ENCODE results near the gene TUBB1. TPM values are rescaled to one million over a fixed set of nuclear protein-coding genes. Genes with fewer than 3 reads are reported as not detected.

The TUBB1 gene
- total RNA-seq, 1 donor from 2014 or later = 0.19 TPM

DNA sequence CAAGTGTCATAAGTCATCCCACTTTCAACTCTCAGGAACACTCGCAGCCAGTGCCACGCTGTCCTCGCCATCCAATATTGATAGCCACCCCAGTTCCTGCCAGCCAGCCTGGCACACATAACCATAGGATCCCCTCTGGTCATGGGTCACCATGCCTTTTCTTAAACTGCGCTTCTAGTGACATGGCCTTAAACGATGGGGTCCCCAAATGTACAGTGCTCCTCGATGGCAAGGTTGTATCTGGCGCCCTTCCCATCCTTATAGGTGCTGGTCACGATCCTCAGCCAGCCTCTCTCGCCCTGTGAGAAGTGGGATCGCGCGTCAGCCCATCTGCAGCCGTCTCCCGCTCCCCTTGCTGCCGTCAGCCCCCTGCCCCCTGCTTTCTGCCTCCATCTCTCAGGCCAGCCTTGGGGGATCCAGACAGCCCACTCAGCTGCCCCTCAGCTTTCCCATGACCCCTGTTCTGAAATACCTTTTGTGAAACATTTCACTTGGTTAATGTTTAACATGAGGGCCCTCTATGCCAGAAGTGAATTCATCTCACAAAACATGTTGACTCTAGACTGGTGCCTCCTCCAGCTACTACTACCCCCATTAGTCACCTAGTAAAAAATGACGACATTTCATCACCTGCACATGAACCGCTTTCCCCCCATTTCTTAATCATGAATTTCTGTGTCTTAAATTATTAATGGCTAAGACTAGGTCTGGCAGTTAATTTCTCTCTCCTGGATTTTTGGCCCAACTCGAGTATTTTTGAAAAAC lies 23.6 kb upstream of the TUBB1 start:
- peak overlapping the region; percentile 87 for H3K27ac Mint-ChIP-seq
- no peaks in the 10 kb centered on the region for H3K9me3 Mint-ChIP-seq (ENCODE audit: low read depth)
- no peak for TF ChIP-seq CTCF (IDR thresholded peaks at IDR 0.05; ENCODE audit: unreplicated experiment)
- no peaks in the 10 kb centered on the region for H3K27me3 Mint-ChIP-seq
- DNase-seq (ENCODE audit: low spot score, unreplicated experiment) = no peak
- peaks cover 53% of the 10 kb centered on the region for H3K36me3 Mint-ChIP-seq (ENCODE audit: insufficient read depth)
- peak overlapping the region; percentile 36 for H3K4me3 Mint-ChIP-seq (ENCODE audit: low read depth)
- H3K4me1 Mint-ChIP-seq (ENCODE audit: low read depth) = peaks cover 21% of the 10 kb centered on the region

- Mint-ChIP-seq H3K36me3 (ENCODE audit: insufficient read depth) (peaks cover 50% of the 10 kb centered on the region), H3K27me3 (no peaks in the 10 kb centered on the region), H3K4me3 (ENCODE audit: low read depth) (no peak overlapping the region), H3K27ac (peak overlapping the region; percentile 87), H3K9me3 (ENCODE audit: low read depth) (no peaks in the 10 kb centered on the region), H3K4me1 (ENCODE audit: low read depth) (peaks cover 21% of the 10 kb centered on the region)
- DNase-seq (ENCODE audit: low spot score, unreplicated experiment) = no peak
- TF ChIP-seq CTCF (IDR thresholded peaks at IDR 0.05; ENCODE audit: unreplicated experiment) = no peak
These were observed 23.0 kb upstream of the TUBB1 start for GRCh38 chr20:58996226-58996611.

- H3K36me3 Mint-ChIP-seq (ENCODE audit: insufficient read depth) = peaks cover 47% of the 10 kb centered on the region
- no peak for DNase-seq (ENCODE audit: low spot score, unreplicated experiment)
- peaks cover 15% of the 10 kb centered on the region for H3K4me1 Mint-ChIP-seq (ENCODE audit: low read depth)
- no peak for TF ChIP-seq CTCF (IDR thresholded peaks at IDR 0.05; ENCODE audit: unreplicated experiment)
- no peaks in the 10 kb centered on the region for H3K27me3 Mint-ChIP-seq
- H3K27ac Mint-ChIP-seq = peak overlapping the region; percentile 60
- H3K9me3 Mint-ChIP-seq (ENCODE audit: low read depth) = no peaks in the 10 kb centered on the region
- no peak overlapping the region for H3K4me3 Mint-ChIP-seq (ENCODE audit: low read depth)
These were observed 22.0 kb upstream of the TUBB1 start for GRCh38 chr20:58997141-58997770.

GRCh38 chr20:58998656-58999055 lies 20.6 kb upstream of the TUBB1 start:
- Mint-ChIP-seq H3K4me1 (ENCODE audit: low read depth) (peaks cover 15% of the 10 kb centered on the region), H3K36me3 (ENCODE audit: insufficient read depth) (peaks cover 39% of the 10 kb centered on the region), H3K27me3 (no peaks in the 10 kb centered on the region), H3K9me3 (ENCODE audit: low read depth) (no peaks in the 10 kb centered on the region), H3K4me3 (ENCODE audit: low read depth) (no peak overlapping the region), H3K27ac (no peak overlapping the region)
- no peak for TF ChIP-seq CTCF (IDR thresholded peaks at IDR 0.05; ENCODE audit: unreplicated experiment)
- DNase-seq (ENCODE audit: low spot score, unreplicated experiment) = no peak

- peaks cover 34% of the 10 kb centered on the region for H3K36me3 Mint-ChIP-seq (ENCODE audit: insufficient read depth)
- no peak for TF ChIP-seq CTCF (IDR thresholded peaks at IDR 0.05; ENCODE audit: unreplicated experiment)
- H3K27ac Mint-ChIP-seq = no peak overlapping the region
- H3K9me3 Mint-ChIP-seq (ENCODE audit: low read depth) = no peaks in the 10 kb centered on the region
- no peak for DNase-seq (ENCODE audit: low spot score, unreplicated experiment)
- H3K27me3 Mint-ChIP-seq = no peaks in the 10 kb centered on the region
- H3K4me3 Mint-ChIP-seq (ENCODE audit: low read depth) = no peak overlapping the region
- H3K4me1 Mint-ChIP-seq (ENCODE audit: low read depth) = peaks cover 16% of the 10 kb centered on the region
These were observed 18.9 kb upstream of the TUBB1 start for GRCh38 chr20:59000326-59000725.

Data from progenitor cell of endocrine pancreas (in vitro differentiated cells).